HepG2 (cell line): ENCODE data around the gene ALPK1.

Source experiments
- GATAD2A ChIP-seq: IDR thresholded peaks from 2 replicates; pipeline ENCODE4 v1.6.1; 2016
- ZNF329 ChIP-seq: sonication (generic); formaldehyde crosslinking; IDR thresholded peaks from 2 replicates; pipeline ENCODE4 v1.9.0; 2021; ENCODE audit warnings: low read depth, mild to moderate bottlenecking, missing genetic modification reagents

DNA sequence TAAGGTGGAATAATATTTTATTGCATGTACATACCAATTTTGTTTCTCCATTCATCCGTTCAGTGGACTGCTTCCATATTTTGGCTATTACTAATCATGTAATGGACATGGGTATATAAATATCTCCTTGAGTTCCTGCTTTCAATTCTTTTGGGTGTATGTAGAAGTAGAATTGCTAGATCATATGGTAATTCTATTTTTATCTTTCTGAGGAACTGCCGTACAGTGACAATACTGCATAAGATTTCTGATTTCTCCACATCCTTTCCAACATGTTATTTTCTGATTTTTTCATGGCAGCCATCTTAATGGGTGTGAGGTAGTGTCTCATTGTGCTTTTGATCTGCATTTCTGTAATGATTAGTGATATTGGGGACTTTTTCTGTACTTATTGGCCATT is 19.2 kb downstream of the ALPK1 start:
- TF ChIP-seq ZNF329 (no peak), GATAD2A (CRISPR knock-in tag) (no peak)
